Thymus (tissue), 11 donors: ENCODE data around the gene CTXND1. TPM values are rescaled to one million over a fixed set of nuclear protein-coding genes. Genes with fewer than 3 reads are reported as not detected.
"Not testable (repeated sequence)": the region's sequence is repeated elsewhere in the genome, so short reads cannot be mapped to it uniquely, and the experiment has no call there.

Experiments
- DNase-seq, 9 donors: peaks; one replicate each; pipeline ENCODE4 v3.0.0-alpha.2; 2013; ENCODE audit warnings: low spot score in 9 of 9, low read depth in 6 of 9, missing footprints in 1 of 9
- H3K27ac ChIP-seq, 2 donors: one replicate each; pipeline ENCODE4 v1.5.1; 2013; ENCODE audit warnings: control low read depth in 1 of 2, low read depth in 1 of 2, low read length in 1 of 2, mild to moderate bottlenecking in 1 of 2, moderate library complexity in 1 of 2
- H3K27me3 ChIP-seq, 2 donors: one replicate each; pipeline ENCODE4 v1.5.1; 2013; ENCODE audit warnings: low read length in 1 of 2; ENCODE audit not compliant: control insufficient read depth in 2 of 2, insufficient read depth in 1 of 2
- H3K36me3 ChIP-seq, 2 donors: one replicate each; pipeline ENCODE4 v1.5.1; 2013; ENCODE audit warnings: low read length in 1 of 2, mild to moderate bottlenecking in 1 of 2, moderate library complexity in 1 of 2; ENCODE audit not compliant: control insufficient read depth in 2 of 2, insufficient read depth in 2 of 2
- H3K4me1 ChIP-seq, 2 donors: one replicate each; pipeline ENCODE4 v1.5.1; 2013; ENCODE audit warnings: low read length in 2 of 2; ENCODE audit not compliant: control insufficient read depth in 2 of 2, insufficient read depth in 2 of 2
- H3K4me3 ChIP-seq, 2 donors: one replicate each; pipeline ENCODE4 v1.5.1; 2013; ENCODE audit warnings: low read length in 2 of 2, control low read depth in 1 of 2, mild to moderate bottlenecking in 1 of 2
- H3K9me3 ChIP-seq, 2 donors: one replicate each; pipeline ENCODE4 v1.5.1; 2013; ENCODE audit warnings: low read length in 1 of 2, mild to moderate bottlenecking in 1 of 2; ENCODE audit not compliant: control insufficient read depth in 2 of 2, insufficient read depth in 1 of 2
- WGBS: extraction: QIAGEN DNeasy Blood & Tissue Kit; methylation state at CpG from one replicate; pipeline ENCODE4 v1.1.7; 2013; 5-methylcytosine and 5-hydroxymethylcytosine counted together
- polyA plus RNA-seq: library from polyadenylated mRNA; stranded (reverse); fragments of 200-250 nt; gene quantifications from one replicate; pipeline ENCODE4 v1.2.3, GENCODE V29; 2013
- total RNA-seq: library from RNA; stranded (reverse); fragments of 120-200 nt; gene quantifications from one replicate; pipeline ENCODE4 v1.2.4, GENCODE V29; 2013
- donor health status: healthy.

CTXND1 gene
- total and polyA plus RNA-seq, 2 donors = 0.05 to 0.07 TPM

- H3K4me1 ChIP-seq = peaks cover 8 to 18% of the 10 kb centered on the region in 2 donors
- not testable (repeated sequence) for H3K36me3 ChIP-seq, DNase-seq, H3K27me3 ChIP-seq, H3K27ac ChIP-seq, H3K4me3 ChIP-seq, H3K9me3 ChIP-seq
- 85% methylated on average over 16 of the region's 16 CpGs for WGBS
These were observed 96.4 kb downstream of the CTXND1 start for GRCh38 chr15:80155378-80156175.

DNA sequence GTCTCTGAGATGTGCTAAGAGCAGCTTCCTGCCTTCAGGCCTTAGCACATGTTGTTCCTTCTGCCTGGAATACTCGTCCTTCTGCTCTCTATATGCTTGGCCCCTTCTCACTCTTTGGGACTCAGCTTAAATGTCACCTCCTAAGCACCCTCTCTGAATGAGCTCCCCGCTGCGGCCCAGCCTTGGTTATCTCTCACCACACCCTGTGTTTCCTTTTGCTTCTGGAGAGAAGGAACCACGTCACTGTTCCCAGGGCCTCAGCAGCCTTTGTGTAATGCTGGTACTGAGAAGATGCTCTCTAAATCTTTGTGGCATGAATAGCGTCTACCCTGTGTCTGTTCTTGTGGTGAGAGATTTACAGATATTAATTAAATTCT lies 97.0 kb downstream of the CTXND1 start:
- no peaks in the 10 kb centered on the region for H3K36me3 ChIP-seq
- WGBS = 95% methylated on average over 5 of the region's 5 CpGs
- peaks cover 8 to 12% of the 10 kb centered on the region in 2 donors for H3K4me1 ChIP-seq
- H3K27me3 ChIP-seq = no peaks in the 10 kb centered on the region
- no peaks in the 10 kb centered on the region for H3K9me3 ChIP-seq
- H3K27ac ChIP-seq = no peak overlapping the region
- no peak overlapping the region for H3K4me3 ChIP-seq
- no peak for DNase-seq

DNA sequence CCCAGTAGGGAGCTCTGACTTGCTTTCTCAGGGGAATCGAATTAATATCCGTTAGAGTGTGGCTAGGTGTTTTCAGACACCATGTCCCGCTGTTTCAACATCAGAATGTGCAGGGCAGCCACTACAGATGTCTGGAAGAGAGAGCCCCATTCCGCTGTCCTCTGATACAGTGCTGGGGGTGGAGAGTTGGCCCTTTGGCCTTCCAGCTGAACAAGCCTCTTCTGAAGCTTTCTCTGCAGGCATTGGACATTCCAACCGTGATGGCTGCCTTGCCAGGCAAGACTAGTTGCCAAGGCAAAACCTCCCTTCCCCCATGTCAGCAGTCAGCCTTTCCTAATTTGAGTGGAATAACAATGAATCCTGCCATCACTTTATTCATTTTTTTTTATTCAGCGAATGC lies 97.7 kb downstream of the CTXND1 start:
- H3K4me1 ChIP-seq = peaks cover 8 to 12% of the 10 kb centered on the region in 2 donors
- no peak for DNase-seq
- H3K9me3 ChIP-seq = no peaks in the 10 kb centered on the region
- H3K27me3 ChIP-seq = no peaks in the 10 kb centered on the region
- H3K27ac ChIP-seq = no peak overlapping the region
- 98% methylated on average over 6 of the region's 6 CpGs for WGBS
- H3K4me3 ChIP-seq = no peak overlapping the region
- H3K36me3 ChIP-seq = no peaks in the 10 kb centered on the region

DNA sequence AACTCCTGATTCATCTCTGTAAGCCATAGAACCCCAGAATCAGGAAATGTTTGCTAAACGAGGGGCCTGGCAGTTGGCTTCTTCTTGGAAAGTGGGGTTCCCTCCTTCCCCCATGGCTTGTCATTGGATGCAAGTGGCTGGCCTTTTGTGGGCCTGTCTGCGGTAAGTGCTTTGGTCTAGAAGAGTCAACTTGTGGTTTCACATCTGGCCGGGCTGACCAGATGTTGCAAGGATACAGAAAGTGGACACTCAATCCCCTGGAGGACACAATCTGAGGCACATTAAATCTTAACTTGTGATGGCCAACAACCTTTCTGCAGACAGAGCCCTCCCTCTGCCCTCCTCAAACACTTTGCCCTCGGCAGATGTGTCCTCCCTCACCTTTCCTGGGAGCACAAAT lies 98.1 kb downstream of the CTXND1 start:
- H3K27me3 ChIP-seq = no peaks in the 10 kb centered on the region
- no peaks in the 10 kb centered on the region for H3K9me3 ChIP-seq
- WGBS = 64% methylated on average over 4 of the region's 4 CpGs
- H3K36me3 ChIP-seq = no peaks in the 10 kb centered on the region
- DNase-seq = no peak
- H3K27ac ChIP-seq = no peak overlapping the region
- H3K4me1 ChIP-seq = peaks cover 8 to 12% of the 10 kb centered on the region in 2 donors
- peak overlapping the region in 1 of 2 donors; percentile 73 for H3K4me3 ChIP-seq

DNA sequence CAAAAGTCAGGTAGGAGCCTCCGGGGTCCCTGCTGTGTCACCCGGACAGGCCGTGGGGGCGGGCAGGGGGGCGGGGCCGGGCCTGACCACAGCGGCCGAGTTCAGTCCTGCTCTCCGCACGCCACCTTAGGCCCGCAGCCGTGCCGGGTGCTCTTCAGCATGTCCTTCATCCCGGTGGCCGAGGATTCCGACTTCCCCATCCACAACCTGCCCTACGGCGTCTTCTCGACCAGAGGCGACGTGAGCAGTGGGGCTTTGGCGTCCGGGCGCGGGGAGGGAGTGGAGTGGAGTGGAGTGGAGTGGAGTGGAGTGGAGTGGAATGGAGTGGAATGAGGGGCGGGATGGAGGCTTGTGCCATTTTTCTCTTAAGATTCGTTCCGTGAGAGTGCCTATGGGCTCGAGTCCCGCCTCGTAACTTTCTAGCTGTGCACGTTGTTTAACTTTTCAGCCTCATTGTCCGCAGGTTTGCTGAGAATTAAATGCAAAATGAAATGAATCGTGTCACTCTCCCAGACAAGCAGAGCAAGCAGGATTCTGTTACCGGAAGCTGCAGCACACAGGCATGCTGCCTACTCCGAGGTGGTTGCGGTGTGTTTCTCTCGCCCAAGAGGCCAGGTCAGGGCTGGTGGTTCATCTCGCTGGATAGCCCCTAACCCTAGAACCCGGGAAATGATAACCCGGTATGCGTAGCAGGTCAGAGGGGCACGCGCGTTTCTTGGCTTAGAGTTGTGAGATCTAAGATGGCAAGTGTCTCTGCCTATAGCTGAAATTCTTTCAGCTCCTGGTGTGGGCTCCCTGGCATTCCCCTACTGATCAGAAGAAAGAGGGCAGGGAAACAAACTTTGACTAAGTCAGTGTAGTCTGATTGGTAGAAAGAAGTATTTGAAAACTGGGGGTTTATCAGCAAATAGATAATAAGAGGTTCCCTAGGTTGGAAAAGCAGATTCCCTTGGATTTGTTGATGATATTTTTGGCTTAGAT lies 98.8 kb downstream of the CTXND1 start, which contains the start of gene FAH:
FAH (plus strand) TSS at position 104 of the 981 bp plus-strand sequence; CDS start at position 160, 56 bp downstream.
- no peaks in the 10 kb centered on the region for H3K27me3 ChIP-seq

DNA sequence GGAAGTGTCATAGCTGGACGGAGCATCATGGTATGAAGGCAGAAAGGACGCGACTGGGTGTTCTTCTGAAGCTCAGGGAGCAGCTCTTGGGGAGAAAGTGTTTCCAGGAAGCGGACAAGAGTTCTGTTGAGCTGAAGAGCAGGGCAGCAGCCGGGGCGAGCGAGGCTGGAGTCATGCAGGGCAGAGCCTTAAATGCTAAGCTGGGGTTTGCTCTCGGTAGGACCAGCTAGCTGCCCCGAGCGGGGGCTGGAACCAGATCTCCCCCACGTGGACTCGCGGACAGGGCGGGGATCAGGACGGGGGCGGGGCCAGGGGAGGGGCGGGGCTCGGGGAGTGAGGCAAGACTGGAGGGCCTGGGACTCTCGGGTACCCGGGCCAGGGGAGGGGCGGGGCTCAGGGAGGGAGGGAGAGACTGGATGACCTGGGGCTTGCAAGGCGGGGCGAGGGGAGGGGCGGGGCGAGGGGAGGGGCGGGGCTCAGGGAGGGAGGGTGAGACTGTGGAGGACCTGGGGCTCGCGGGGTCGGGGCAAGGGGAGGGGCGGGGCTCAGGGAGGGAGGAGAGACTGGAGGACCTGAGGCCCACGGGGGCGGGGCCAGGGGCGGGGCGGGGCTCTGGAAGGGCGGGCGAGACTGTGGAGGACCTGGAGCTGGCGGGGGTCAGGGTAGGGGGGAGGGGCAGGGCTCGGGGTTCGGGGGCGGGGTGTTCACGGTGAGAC lies 99.7 kb downstream of the CTXND1 start:
- H3K4me3 ChIP-seq = peak overlapping the region; percentile 62 to 73
- H3K27me3 ChIP-seq = no peaks in the 10 kb centered on the region
- no peaks in the 10 kb centered on the region for H3K36me3 ChIP-seq
- DNase-seq = peak in 8 of 9 donors; percentile 43 to 87 (median 76)
- WGBS = 2% methylated on average over 38 of the region's 41 CpGs
- peak overlapping the region; percentile 23 to 38 for H3K27ac ChIP-seq
- H3K9me3 ChIP-seq = no peaks in the 10 kb centered on the region
- peaks cover 8 to 12% of the 10 kb centered on the region in 2 donors for H3K4me1 ChIP-seq

More for the DNA sequence above, 98.8 kb downstream of the CTXND1 start, which contains the start of gene FAH:
- no peaks in the 10 kb centered on the region for H3K9me3 ChIP-seq
- peak within 1 kb of the TSS; percentile 62 to 73 for H3K4me3 ChIP-seq
- peaks cover 8 to 12% of the 10 kb centered on the region in 2 donors for H3K4me1 ChIP-seq
- peak in 6 of 9 donors; percentile 26 to 70 (median 40) for DNase-seq
- 2% methylated on average over 45 of the region's 45 CpGs for WGBS
- peak within 1 kb of the TSS; percentile 57 to 68 for H3K27ac ChIP-seq
- no peaks in the 10 kb centered on the region for H3K36me3 ChIP-seq

DNA sequence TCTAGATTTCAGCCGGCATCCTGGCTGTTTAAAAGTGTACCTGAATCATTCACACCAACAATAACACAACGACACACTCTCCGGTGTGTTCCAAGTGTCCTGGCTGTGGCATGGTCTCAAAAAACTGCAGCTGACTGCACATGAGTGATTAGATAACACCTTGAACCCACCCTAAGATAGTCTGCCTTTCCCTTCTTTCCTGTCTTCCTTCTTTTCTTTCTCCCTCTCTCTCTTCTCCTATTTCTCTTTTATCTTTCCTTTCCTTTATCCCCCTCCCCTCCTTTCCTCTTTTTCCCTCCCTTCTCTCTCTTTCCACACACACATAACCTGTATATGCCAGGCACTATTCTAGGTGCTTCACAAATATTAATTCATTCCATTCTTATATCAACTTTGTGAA lies 100.4 kb downstream of the CTXND1 start:
- H3K27ac ChIP-seq = no peak overlapping the region
- no peaks in the 10 kb centered on the region for H3K27me3 ChIP-seq
- no peak for DNase-seq
- no peak overlapping the region for H3K4me3 ChIP-seq
- H3K36me3 ChIP-seq = no peaks in the 10 kb centered on the region
- H3K4me1 ChIP-seq = peaks cover 8% of the 10 kb centered on the region in 2 donors
- H3K9me3 ChIP-seq = no peaks in the 10 kb centered on the region
- WGBS = 96% methylated on average over 3 of the region's 3 CpGs

GRCh38 chr15:80151148-80151547 lies 100.9 kb downstream of the CTXND1 start:
- Histone ChIP-seq H3K4me3 (no peak overlapping the region), H3K9me3 (no peaks in the 10 kb centered on the region), H3K4me1 (peaks cover 8% of the 10 kb centered on the region in 2 donors), H3K27me3 (no peaks in the 10 kb centered on the region), H3K27ac (no peak overlapping the region), H3K36me3 (no peaks in the 10 kb centered on the region)
- no peak for DNase-seq
- 98% methylated on average over 6 of the region's 6 CpGs for WGBS
